HG03571 (cell line): ENCODE data around the gene NXPE2.

Experiments
- ATAC-seq: cut with Tn5 transposase; IDR thresholded peaks from one replicate; pipeline ENCODE4 v1.9.1; 2021; ENCODE audit not compliant: unreplicated experiment

NXPE2 gene

GRCh38 chr11:114738954-114739353, 60.6 kb downstream of the NXPE2 start:
- no peak for ATAC-seq

GRCh38 chr11:114745150-114745671, 66.9 kb downstream of the NXPE2 start:
- no peak for ATAC-seq

GRCh38 chr11:114746013-114746412, 67.7 kb downstream of the NXPE2 start:
- ATAC-seq = no peak
